IMR-90 (cell line): Measurements from ENCODE around the gene SPART.

Source experiments
- CEBPB ChIP-seq: IDR thresholded peaks from 2 replicates; pipeline ENCODE4 v1.6.1; 2012; ENCODE audit warnings: low read depth, low read length, improper control_type of control experiment
- CHD1 ChIP-seq: IDR thresholded peaks from 2 replicates; pipeline ENCODE4 v1.6.1; 2012; ENCODE audit warnings: low read depth, low read length, improper control_type of control experiment
- FOS ChIP-seq: fragments of 150-350 bp; IDR thresholded peaks from 2 replicates; pipeline ENCODE4 v1.6.1; 2016; ENCODE audit warnings: low read depth, low read length
- MAFK ChIP-seq: IDR thresholded peaks from 2 replicates; pipeline ENCODE4 v1.6.1; 2012; ENCODE audit warnings: low read depth, low read length, improper control_type of control experiment
- MAZ ChIP-seq: IDR thresholded peaks from 2 replicates; pipeline ENCODE4 v1.6.1; 2012; ENCODE audit warnings: low read depth, mild to moderate bottlenecking, low read length, improper control_type of control experiment, moderate library complexity, borderline replicate concordance
- NFE2L2 ChIP-seq: fragments of 150-350 bp; IDR thresholded peaks from 2 replicates; pipeline ENCODE4 v1.6.1; 2016; ENCODE audit warnings: low read depth, mild to moderate bottlenecking, low read length
- POLR2A ChIP-seq: IDR thresholded peaks from 2 replicates; pipeline ENCODE4 v1.6.1; 2012; ENCODE audit warnings: mild to moderate bottlenecking, low read depth, low read length
- RAD21 ChIP-seq: IDR thresholded peaks from 2 replicates; pipeline ENCODE4 v1.6.1; 2012; ENCODE audit warnings: low read length, improper control_type of control experiment
- SMC3 ChIP-seq: fragments of 150-350 bp; IDR thresholded peaks from 2 replicates; pipeline ENCODE4 v1.6.1; 2016; ENCODE audit warnings: low read depth, mild to moderate bottlenecking, antibody characterized with exemption, low read length, moderate library complexity
- TF ChIP-seq, protein P1 (sequence below): conservative IDR thresholded peaks from 2 replicates; pipeline ENCODE4 v1.5.1; 2012; ENCODE audit warnings: mild to moderate bottlenecking, low read depth, low read length, improper control_type of control experiment

- no peak for TF ChIP-seq CEBPB
- TF ChIP-seq, protein P1, sequence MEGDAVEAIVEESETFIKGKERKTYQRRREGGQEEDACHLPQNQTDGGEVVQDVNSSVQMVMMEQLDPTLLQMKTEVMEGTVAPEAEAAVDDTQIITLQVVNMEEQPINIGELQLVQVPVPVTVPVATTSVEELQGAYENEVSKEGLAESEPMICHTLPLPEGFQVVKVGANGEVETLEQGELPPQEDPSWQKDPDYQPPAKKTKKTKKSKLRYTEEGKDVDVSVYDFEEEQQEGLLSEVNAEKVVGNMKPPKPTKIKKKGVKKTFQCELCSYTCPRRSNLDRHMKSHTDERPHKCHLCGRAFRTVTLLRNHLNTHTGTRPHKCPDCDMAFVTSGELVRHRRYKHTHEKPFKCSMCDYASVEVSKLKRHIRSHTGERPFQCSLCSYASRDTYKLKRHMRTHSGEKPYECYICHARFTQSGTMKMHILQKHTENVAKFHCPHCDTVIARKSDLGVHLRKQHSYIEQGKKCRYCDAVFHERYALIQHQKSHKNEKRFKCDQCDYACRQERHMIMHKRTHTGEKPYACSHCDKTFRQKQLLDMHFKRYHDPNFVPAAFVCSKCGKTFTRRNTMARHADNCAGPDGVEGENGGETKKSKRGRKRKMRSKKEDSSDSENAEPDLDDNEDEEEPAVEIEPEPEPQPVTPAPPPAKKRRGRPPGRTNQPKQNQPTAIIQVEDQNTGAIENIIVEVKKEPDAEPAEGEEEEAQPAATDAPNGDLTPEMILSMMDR = no peak
- TF ChIP-seq MAFK = no peak
- no peak for TF ChIP-seq POLR2A
- no peak for TF ChIP-seq FOS
- TF ChIP-seq SMC3 = no peak
- no peak for TF ChIP-seq CHD1
- no peak for TF ChIP-seq RAD21
- TF ChIP-seq MAZ = no peak
- TF ChIP-seq NFE2L2 = no peak
Measured at GRCh38 chr13:36293497-36293896, 52.7 kb downstream of the SPART start.
